Measurements from ENCODE around the gene NOP16. TPM values are rescaled to one million over a fixed set of nuclear protein-coding genes. Genes with fewer than 3 reads are reported as not detected.

Gene NOP16
- polyA plus RNA-seq, 2 of the 4 experiments (the other 2 are of a cell fraction), result 90.7 to 127 TPM

- H3K4me2 ChIP-seq, result no peak overlapping the region
- DNase-seq (ENCODE audit: low read depth in 1 of 2, low spot score in 1 of 2) (no peak), FAIRE-seq (no peak), ATAC-seq (no peak)
- POLR2A ChIA-PET, result no interaction called here
- CTCF ChIA-PET, result interaction anchor here (1.2 to 1.7 kb wide), 3 partner anchors 10 to 24 kb away, joined by 3 to 5 read pairs (median 4); partner anchors contain the start of gene CLTB
- no peak overlapping the region for H3K4me3 ChIP-seq
- TF ChIP-seq BHLHE40 (IDR thresholded peaks at IDR 0.05; ENCODE audit: low read depth, low read length) (no peak), NFE2L2 (conservative IDR thresholded peaks at IDR 0.05; ENCODE audit: low read length) (no peak), PHF8 (IDR thresholded peaks at IDR 0.05; ENCODE audit: borderline replicate concordance, low read depth) (no peak), MAFK (IDR thresholded peaks at IDR 0.05; ENCODE audit: partially characterized antibody) (no peak), RNF2 (IDR thresholded peaks at IDR 0.05; ENCODE audit: borderline replicate concordance, low read depth) (no peak), MAX (IDR thresholded peaks at IDR 0.05) (no peak), E2F6 (IDR thresholded peaks at IDR 0.05; ENCODE audit: borderline replicate concordance, low read depth) (no peak), CBX8 (IDR thresholded peaks at IDR 0.05) (no peak), ZSCAN20 (CRISPR knock-in tag; IDR thresholded peaks at IDR 0.05) (no peak), CBX2 (IDR thresholded peaks at IDR 0.05; ENCODE audit: borderline replicate concordance, low read depth) (no peak)
- H3K9me3 ChIP-seq, result no peaks in the 10 kb centered on the region
- H3K4me1 ChIP-seq, result peaks cover 4% of the 10 kb centered on the region; the same call in 2 of the 3 replicates
- 90% methylated on average over 9 of the region's 9 CpGs for WGBS (ENCODE audit: missing lambda C conversion rate)
- H3K27ac ChIP-seq, result no peak overlapping the region
These were observed 5.7 kb upstream of the NOP16 start for GRCh38 chr5:176394096-176394495.

GRCh38 chr5:176392526-176392925 lies 4.1 kb upstream of the NOP16 start:
- no peak for ATAC-seq
- Histone ChIP-seq H3K27ac (no peak overlapping the region), H3K4me3 (no peak overlapping the region), H3K9me3 (no peaks in the 10 kb centered on the region), H3K4me2 (no peak overlapping the region), H3K4me1 (peaks cover 4% of the 10 kb centered on the region; the same call in 2 of the 3 replicates)
- no peak for TF ChIP-seq ZFP36 (IDR thresholded peaks at IDR 0.05; ENCODE audit: borderline replicate concordance, partially characterized antibody)
- no peak for TF ChIP-seq EHF (CRISPR knock-in tag; IDR thresholded peaks at IDR 0.05)
- TF ChIP-seq RNF2 (IDR thresholded peaks at IDR 0.05; ENCODE audit: borderline replicate concordance, low read depth), result no peak
- no peak for TF ChIP-seq CTCF (IDR thresholded peaks at IDR 0.05)
- TF ChIP-seq HOXA7 (CRISPR knock-in tag; IDR thresholded peaks at IDR 0.05), result no peak
- no peak for TF ChIP-seq ELK1 (IDR thresholded peaks at IDR 0.05; ENCODE audit: low read depth, low read length)
- no peak for TF ChIP-seq PBX3 (IDR thresholded peaks at IDR 0.05)
- no peak for TF ChIP-seq HMGXB4 (CRISPR knock-in tag; IDR thresholded peaks at IDR 0.05; ENCODE audit: borderline replicate concordance)
- no peak for TF ChIP-seq MAZ (IDR thresholded peaks at IDR 0.05; ENCODE audit: borderline replicate concordance, low read depth, low read length)
- TF ChIP-seq ATOH8 (CRISPR knock-in tag; IDR thresholded peaks at IDR 0.05; ENCODE audit: low read depth), result no peak
- TF ChIP-seq CHD2 (IDR thresholded peaks at IDR 0.05; ENCODE audit: low read length, partially characterized antibody), result no peak
- no peak for TF ChIP-seq CHD4 (IDR thresholded peaks at IDR 0.05; ENCODE audit: borderline replicate concordance)
- TF ChIP-seq ZC3H11A (IDR thresholded peaks at IDR 0.05), result no peak
- no peak for TF ChIP-seq REST (IDR thresholded peaks at IDR 0.05)
- TF ChIP-seq HOXB13 (CRISPR knock-in tag; IDR thresholded peaks at IDR 0.05; ENCODE audit: low read depth), result no peak
- 93% methylated on average over 8 of the region's 11 CpGs for WGBS (ENCODE audit: missing lambda C conversion rate)
- POLR2A ChIA-PET, result interaction anchor here (1.2 kb wide), 1 partner anchor 145 kb away, joined by 3 read pairs; the partner anchor contains the start of gene RNF44
- FAIRE-seq, result no peak
- no peak for DNase-seq (ENCODE audit: low read depth in 1 of 2, low spot score in 1 of 2)
- CTCF ChIA-PET, result interaction anchor here (0.9 to 2.5 kb wide), 4 partner anchors 9 to 56 kb away, joined by 3 to 9 read pairs (median 3); partner anchors contain the start of gene FAF2
